ENCODE results near the gene GTF2A1.
A peak's percentile ranks its signal among the peaks of the same experiment; 100 is the strongest.

DNA sequence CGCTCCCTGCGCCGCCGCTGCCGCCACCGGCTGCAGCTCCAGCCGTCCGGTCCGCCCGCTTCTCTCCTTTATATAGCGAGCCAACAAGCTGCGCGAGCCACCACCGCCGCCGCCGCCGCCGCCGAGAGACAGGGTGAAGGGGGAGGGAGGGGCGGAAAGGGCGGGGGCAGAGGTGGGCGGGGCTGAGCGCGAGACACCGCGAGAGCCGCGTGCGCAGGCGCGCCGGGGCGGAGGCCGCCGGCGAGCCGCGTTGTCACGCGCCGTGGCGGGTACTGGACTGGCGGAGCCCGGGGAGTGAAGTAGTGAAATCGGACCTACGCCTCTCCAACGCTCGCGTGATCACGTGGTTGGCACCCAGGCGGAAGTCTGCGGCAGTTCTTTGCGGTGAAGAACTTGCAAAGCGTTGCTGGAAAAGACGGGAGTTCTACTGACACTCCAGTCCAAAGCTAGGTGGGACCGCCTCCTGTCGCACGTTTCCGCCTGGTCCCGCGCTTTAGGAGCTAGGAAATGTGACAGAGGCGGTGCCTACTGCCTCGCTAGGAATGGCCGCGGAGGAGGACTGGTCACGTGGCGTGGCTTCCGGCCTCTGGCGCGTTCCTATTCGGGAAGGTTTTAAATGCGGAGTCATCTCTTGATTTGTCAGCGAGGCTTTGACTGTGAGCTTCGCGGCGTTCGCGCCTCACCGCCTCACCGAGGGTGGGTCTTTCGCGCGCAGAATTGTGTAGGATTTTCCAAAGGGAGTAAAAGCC is at the start of gene GTF2A1:
- TF ChIP-seq, protein P1, sequence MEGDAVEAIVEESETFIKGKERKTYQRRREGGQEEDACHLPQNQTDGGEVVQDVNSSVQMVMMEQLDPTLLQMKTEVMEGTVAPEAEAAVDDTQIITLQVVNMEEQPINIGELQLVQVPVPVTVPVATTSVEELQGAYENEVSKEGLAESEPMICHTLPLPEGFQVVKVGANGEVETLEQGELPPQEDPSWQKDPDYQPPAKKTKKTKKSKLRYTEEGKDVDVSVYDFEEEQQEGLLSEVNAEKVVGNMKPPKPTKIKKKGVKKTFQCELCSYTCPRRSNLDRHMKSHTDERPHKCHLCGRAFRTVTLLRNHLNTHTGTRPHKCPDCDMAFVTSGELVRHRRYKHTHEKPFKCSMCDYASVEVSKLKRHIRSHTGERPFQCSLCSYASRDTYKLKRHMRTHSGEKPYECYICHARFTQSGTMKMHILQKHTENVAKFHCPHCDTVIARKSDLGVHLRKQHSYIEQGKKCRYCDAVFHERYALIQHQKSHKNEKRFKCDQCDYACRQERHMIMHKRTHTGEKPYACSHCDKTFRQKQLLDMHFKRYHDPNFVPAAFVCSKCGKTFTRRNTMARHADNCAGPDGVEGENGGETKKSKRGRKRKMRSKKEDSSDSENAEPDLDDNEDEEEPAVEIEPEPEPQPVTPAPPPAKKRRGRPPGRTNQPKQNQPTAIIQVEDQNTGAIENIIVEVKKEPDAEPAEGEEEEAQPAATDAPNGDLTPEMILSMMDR (IDR thresholded peaks at IDR 0.05): no peak
- TF ChIP-seq POLR2AphosphoS5 (IDR thresholded peaks at IDR 0.05; ENCODE audit: low read depth, low read length): peak; percentile 88
- peak; percentile 53; the same call in 1 of the 2 replicates for TF ChIP-seq TCF7L2 (IDR thresholded peaks at IDR 0.05; ENCODE audit: low read depth, low read length)
- TF ChIP-seq SIN3A (IDR thresholded peaks at IDR 0.05; ENCODE audit: borderline replicate concordance, insufficient read depth, low read depth, low read length): 0 out of 2 replicates have a peak, but pooled peaks have one; percentile 59

Measured in Panc1 (cell line).